Central memory CD8-positive, alpha-beta T cell (primary cell): ENCODE measurements around the gene THSD8.
"Not testable (repeated sequence)": the region's sequence is repeated elsewhere in the genome, so short reads cannot be mapped to it uniquely, and the experiment has no call there.

Source experiments
- ATAC-seq: fragments of 150-1000 bp; cut with Tn5 transposase; replicated peaks from 2 replicates; pipeline ENCODE4 v1.10.0; 2022; ENCODE audit warnings: mild to moderate bottlenecking, moderate FRiP score, moderate number of reproducible peaks; ENCODE audit not compliant: poor library complexity, severe bottlenecking; ENCODE audit errors: extremely low read depth
- DNase-seq, 2 donors: peaks; one replicate each; pipeline ENCODE4 v3.0.0; 2021; ENCODE audit warnings: low spot score in 2 of 2
- H3K27ac Mint-ChIP-seq: one replicate; pipeline ENCODE4 v1.8.0; 2022; ENCODE audit warnings: low read depth, mild to moderate bottlenecking, moderate library complexity, mixed read lengths
- H3K27me3 Mint-ChIP-seq: one replicate; pipeline ENCODE4 v1.8.0; 2022; ENCODE audit warnings: mixed read lengths
- H3K36me3 Mint-ChIP-seq: one replicate; pipeline ENCODE4 v1.8.0; 2022; ENCODE audit warnings: mild to moderate bottlenecking, moderate library complexity, mixed read lengths; ENCODE audit not compliant: insufficient read depth
- H3K4me1 Mint-ChIP-seq: one replicate; pipeline ENCODE4 v1.8.0; 2022; ENCODE audit warnings: mixed read lengths
- H3K4me3 Mint-ChIP-seq: one replicate; pipeline ENCODE4 v1.8.0; 2022; ENCODE audit warnings: mild to moderate bottlenecking, moderate library complexity, mixed read lengths
- H3K9me3 Mint-ChIP-seq: one replicate; pipeline ENCODE4 v1.8.0; 2022; ENCODE audit warnings: mixed read lengths

The THSD8 gene

DNA sequence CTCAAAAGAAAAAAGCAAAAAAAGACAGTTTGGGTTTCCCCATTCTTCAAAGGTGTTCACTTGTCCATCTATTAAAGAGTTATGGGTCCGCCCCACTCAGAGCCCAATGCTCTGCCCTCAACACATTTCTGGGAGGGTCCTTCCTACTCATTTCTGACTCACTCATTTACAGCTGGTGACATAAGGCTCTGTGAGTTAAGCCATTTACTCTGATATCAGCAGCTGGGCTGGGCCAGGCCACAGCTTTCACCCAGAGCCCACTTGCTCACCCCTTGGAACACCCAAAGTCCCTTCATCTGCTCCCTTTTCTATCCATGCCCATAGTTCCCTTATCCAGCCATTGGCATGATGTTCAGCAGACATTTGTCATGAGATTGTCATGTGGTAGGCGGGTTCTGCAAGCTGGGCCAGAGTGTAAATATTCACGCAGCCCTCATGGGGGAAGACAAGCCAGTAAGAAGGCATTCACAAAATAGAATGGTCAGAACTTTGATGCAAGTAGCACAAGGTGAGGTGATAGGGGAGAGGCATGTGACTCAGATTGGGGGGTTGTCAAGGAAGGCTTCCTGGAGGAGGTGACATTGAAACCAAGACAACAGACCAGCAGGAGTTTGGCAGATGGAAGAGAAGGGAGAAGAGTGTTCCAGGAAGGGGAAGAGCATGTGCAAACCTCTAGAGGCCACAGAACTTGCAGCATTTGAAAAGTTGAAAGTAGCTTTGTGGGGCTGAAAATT lies 42.3 kb downstream of the THSD8 start:
- ATAC-seq (no peak), DNase-seq (no peak)
- peaks cover 5% of the 10 kb centered on the region for H3K36me3 Mint-ChIP-seq
- H3K4me3 Mint-ChIP-seq = no peak overlapping the region
- peaks cover 63% of the 10 kb centered on the region for H3K27me3 Mint-ChIP-seq
- H3K9me3 Mint-ChIP-seq = no peaks in the 10 kb centered on the region
- H3K4me1 Mint-ChIP-seq = peaks cover 12% of the 10 kb centered on the region
- no peak overlapping the region for H3K27ac Mint-ChIP-seq

DNA sequence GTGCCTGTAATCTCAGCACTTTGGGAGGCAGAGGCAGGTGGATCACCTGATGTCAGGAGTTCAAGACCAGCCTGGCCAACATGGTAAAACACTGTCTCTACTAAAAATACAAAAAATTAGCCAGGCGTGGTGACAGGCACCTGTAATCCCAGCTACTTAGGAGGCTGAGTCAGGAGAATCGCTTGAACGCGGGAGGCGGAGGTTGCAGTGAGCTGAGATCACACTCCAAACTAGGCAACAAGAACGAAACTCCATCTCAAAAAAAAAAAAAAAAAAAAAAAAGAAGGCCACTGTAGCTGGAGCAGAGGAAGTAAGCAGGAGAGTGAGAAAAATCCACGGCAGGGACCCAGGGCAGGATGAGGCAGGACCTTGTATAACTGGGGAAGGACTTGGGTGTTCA lies 44.7 kb downstream of the THSD8 start:
- not testable (repeated sequence) for ATAC-seq, H3K4me3 Mint-ChIP-seq, H3K4me1 Mint-ChIP-seq, H3K36me3 Mint-ChIP-seq, H3K9me3 Mint-ChIP-seq, H3K27ac Mint-ChIP-seq, DNase-seq
- H3K27me3 Mint-ChIP-seq = peaks cover 38% of the 10 kb centered on the region

DNA sequence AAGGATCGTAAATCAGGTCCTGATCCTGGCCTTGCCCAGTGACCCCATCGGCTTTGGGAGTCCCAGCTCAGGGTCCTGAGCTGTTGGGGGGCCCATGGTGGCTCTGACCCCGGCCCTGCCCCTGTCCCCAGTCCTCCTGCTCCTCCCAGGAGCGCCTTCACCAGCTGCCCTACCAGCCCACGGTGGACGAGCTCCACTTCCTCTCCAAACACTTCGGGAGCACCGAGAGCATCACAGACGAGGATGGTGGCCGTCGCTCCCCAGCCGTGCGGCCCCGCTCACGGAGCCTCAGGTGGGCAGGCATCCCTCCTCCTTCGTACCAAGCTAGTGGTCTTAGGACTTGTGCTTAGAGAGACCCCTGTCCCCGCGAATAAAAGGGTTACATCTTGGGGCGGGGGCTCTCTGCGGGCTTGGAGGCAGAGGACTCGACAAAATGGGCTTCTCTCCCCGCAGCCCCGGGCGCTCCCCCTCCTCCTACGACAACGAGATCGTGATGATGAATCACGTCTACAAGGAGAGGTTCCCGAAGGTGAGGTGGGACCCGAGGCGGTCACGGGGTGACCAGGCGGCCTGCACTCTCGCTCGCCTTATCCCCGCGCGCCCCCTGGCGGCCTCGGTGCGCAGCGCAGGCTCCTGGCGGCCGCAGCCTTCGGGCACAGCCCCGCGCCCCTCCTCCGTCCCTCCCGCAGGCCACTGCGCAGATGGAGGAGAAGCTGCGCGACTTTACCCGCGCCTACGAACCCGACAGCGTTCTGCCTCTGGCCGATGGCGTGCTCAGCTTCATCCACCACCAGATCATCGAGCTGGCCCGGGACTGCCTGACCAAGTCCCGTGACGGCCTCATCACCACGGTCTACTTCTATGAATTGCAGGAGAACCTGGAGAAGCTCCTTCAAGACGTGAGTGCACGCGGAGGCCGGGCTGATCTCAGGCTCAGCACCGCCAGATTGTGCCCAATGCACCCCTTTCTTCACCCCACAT lies 45.6 kb downstream of the THSD8 start:
- DNase-seq (peak; percentile 65 to 88), ATAC-seq (peak; percentile 75)
- H3K4me3 Mint-ChIP-seq = no peak overlapping the region
- H3K27me3 Mint-ChIP-seq = peaks cover 30% of the 10 kb centered on the region
- no peaks in the 10 kb centered on the region for H3K36me3 Mint-ChIP-seq
- peak overlapping the region; percentile 39 for H3K27ac Mint-ChIP-seq
- H3K9me3 Mint-ChIP-seq = no peaks in the 10 kb centered on the region
- H3K4me1 Mint-ChIP-seq = peaks cover 8% of the 10 kb centered on the region
